SK-N-SH treated with all-trans-retinoic acid at 6 μM for 48 hours (cell line): ENCODE results near the gene SMARCA2.

Experiments
- ARNTL ChIP-seq: fragments of 450-650 bp; formaldehyde crosslinking; IDR thresholded peaks from 2 replicates; pipeline ENCODE4 v1.5.0; 2020; ENCODE audit warnings: low read depth, mild to moderate bottlenecking, moderate library complexity, borderline replicate concordance
- BACH2 ChIP-seq: fragments of 250-450 bp; sonication (Bioruptor Pico); IDR thresholded peaks from 2 replicates; pipeline ENCODE4 v1.9.0; 2021; ENCODE audit warnings: mild to moderate bottlenecking, borderline replicate concordance
- RARB ChIP-seq: fragments of 250-450 bp; sonication (Bioruptor Pico); IDR thresholded peaks from 2 replicates; pipeline ENCODE4 v1.8.0; 2021; ENCODE audit warnings: mild to moderate bottlenecking, moderate library complexity
- ZFP3 ChIP-seq: fragments of 250-450 bp; sonication (Bioruptor Pico); IDR thresholded peaks from 2 replicates; pipeline ENCODE4 v1.5.0; 2020; ENCODE audit warnings: mild to moderate bottlenecking, moderate library complexity
- ZFP30 ChIP-seq: fragments of 450-650 bp; formaldehyde crosslinking; IDR thresholded peaks from 2 replicates; pipeline ENCODE4 v1.5.0; 2022; ENCODE audit warnings: mild to moderate bottlenecking, moderate library complexity
- ZNF565 ChIP-seq: fragments of 450-650 bp; formaldehyde crosslinking; conservative IDR thresholded peaks from 2 replicates; pipeline ENCODE4 v1.5.0; 2020; ENCODE audit warnings: low read depth, mild to moderate bottlenecking, moderate library complexity
- TF ChIP-seq, protein P1 (sequence below): fragments of 250-450 bp; sonication (Bioruptor Pico); IDR thresholded peaks from 2 replicates; pipeline ENCODE4 v1.8.0; 2020; ENCODE audit warnings: mild to moderate bottlenecking, moderate library complexity, borderline replicate concordance
- TF ChIP-seq, protein P2 (sequence below): fragments of 250-450 bp; sonication (Bioruptor Pico); IDR thresholded peaks from 2 replicates; pipeline ENCODE4 v1.8.0; 2021; ENCODE audit warnings: low read depth, mild to moderate bottlenecking, moderate library complexity, borderline replicate concordance

DNA sequence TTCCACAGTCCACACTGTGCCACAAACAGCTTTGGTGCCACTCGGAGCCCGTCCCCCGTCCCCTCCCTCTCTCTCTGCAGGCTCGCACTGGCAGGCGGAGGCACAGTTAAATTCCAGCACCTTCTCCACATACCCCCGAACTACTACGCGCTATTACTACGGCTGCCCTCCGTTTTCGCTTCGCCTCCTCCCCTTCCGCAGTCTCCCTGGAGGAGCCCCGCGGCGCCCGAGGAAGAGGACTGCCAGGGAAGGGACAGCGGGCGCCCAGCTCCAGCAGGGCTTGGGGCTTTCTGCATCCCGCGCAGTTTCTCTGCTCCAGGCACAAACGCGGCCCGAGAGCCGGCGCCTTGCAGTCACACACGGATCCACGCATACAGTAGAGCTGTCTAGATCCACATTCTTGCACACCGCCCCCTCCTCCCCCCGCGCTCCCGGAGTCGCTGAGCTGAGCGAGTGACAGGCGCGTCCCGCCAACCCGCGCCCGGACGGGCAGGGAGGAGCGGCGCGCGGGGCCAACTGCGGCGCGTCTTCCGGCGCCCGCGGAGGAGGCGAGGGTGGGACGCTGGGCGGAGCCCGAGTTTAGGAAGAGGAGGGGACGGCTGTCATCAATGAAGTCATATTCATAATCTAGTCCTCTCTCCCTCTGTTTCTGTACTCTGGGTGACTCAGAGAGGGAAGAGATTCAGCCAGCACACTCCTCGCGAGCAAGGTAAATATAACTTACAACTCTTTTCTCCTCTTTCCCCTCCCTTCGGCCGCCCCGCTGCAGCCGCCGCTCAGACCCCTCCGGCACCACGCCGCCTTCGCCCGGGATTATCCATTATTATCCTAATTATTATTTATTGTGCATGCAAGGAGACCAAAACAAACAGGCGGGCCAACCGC, at the start of gene SMARCA2:
- TF ChIP-seq, protein P1, sequence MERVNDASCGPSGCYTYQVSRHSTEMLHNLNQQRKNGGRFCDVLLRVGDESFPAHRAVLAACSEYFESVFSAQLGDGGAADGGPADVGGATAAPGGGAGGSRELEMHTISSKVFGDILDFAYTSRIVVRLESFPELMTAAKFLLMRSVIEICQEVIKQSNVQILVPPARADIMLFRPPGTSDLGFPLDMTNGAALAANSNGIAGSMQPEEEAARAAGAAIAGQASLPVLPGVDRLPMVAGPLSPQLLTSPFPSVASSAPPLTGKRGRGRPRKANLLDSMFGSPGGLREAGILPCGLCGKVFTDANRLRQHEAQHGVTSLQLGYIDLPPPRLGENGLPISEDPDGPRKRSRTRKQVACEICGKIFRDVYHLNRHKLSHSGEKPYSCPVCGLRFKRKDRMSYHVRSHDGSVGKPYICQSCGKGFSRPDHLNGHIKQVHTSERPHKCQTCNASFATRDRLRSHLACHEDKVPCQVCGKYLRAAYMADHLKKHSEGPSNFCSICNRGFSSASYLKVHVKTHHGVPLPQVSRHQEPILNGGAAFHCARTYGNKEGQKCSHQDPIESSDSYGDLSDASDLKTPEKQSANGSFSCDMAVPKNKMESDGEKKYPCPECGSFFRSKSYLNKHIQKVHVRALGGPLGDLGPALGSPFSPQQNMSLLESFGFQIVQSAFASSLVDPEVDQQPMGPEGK, result no peak
- no peak for TF ChIP-seq ARNTL
- no peak for TF ChIP-seq ZFP30 (CRISPR knock-in tag)
- TF ChIP-seq ZFP3 (CRISPR knock-in tag), result no peak
- no peak for TF ChIP-seq RARB (CRISPR knock-in tag)
- TF ChIP-seq, protein P2, sequence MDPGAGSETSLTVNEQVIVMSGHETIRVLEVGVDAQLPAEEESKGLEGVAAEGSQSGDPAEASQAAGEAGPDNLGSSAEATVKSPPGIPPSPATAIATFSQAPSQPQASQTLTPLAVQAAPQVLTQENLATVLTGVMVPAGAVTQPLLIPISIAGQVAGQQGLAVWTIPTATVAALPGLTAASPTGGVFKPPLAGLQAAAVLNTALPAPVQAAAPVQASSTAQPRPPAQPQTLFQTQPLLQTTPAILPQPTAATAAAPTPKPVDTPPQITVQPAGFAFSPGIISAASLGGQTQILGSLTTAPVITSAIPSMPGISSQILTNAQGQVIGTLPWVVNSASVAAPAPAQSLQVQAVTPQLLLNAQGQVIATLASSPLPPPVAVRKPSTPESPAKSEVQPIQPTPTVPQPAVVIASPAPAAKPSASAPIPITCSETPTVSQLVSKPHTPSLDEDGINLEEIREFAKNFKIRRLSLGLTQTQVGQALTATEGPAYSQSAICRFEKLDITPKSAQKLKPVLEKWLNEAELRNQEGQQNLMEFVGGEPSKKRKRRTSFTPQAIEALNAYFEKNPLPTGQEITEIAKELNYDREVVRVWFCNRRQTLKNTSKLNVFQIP (CRISPR knock-in tag), result no peak
- TF ChIP-seq ZNF565, result no peak
- no peak for TF ChIP-seq BACH2
